Measurements from ENCODE around the gene GPD1. TPM values are rescaled to one million over a fixed set of nuclear protein-coding genes. Genes with fewer than 3 reads are reported as not detected.
"Not testable (repeated sequence)": the region's sequence is repeated elsewhere in the genome, so short reads cannot be mapped to it uniquely, and the experiment has no call there.

GPD1 gene
- total RNA-seq, 6 donors from 2014 or later, result 2.1 to 73.1 (median 60.2) TPM

- ATAC-seq (ENCODE audit: low FRiP score in 2 of 2) (no peak), DNase-seq (no peak)
- Histone ChIP-seq H3K9me3 (no peaks in the 10 kb centered on the region), H3K4me3 (no peak overlapping the region), H3K36me3 (peaks cover 0 to 19% (median 12%) of the 10 kb centered on the region in 4 donors), H3K27ac (no peak overlapping the region), H3K27me3 (no peaks in the 10 kb centered on the region), H3K4me1 (peaks cover 9 to 24% (median 14%) of the 10 kb centered on the region in 4 donors)
- WGBS, 2 donors, result 95 to 100% methylated on average over 1 of the region's 1 CpG
- TF ChIP-seq POLR2A (IDR thresholded peaks at IDR 0.05) (no peak), CTCF (IDR thresholded peaks at IDR 0.05) (no peak), POLR2AphosphoS5 (IDR thresholded peaks at IDR 0.05) (no peak), EP300 (IDR thresholded peaks at IDR 0.05) (no peak)
Measured at GRCh38 chr12:50083301-50083700, 20.5 kb upstream of the GPD1 start.

- H3K4me1 ChIP-seq, result peaks cover 9 to 32% (median 15%) of the 10 kb centered on the region in 4 donors
- peak overlapping the region; percentile 68 to 98 (median 86) for H3K4me3 ChIP-seq
- WGBS, 2 donors, result 38 to 39% methylated on average over 7 of the region's 7 CpGs
- H3K9me3 ChIP-seq; ATAC-seq (ENCODE audit: low FRiP score in 2 of 2); H3K27me3 ChIP-seq; DNase-seq: not testable (repeated sequence)
- H3K27ac ChIP-seq, result peak overlapping the region; percentile 90 to 98 (median 97)
- H3K36me3 ChIP-seq, result peaks cover 0 to 30% (median 21%) of the 10 kb centered on the region in 4 donors
Measured at GRCh38 chr12:50084409-50084774, 19.4 kb upstream of the GPD1 start.

- 1% methylated on average over 15 to 41 of the region's 69 CpGs for WGBS, 2 donors
- H3K27ac ChIP-seq, result peak within 1 kb of the TSS; percentile 90 to 98 (median 97)
- H3K4me1 ChIP-seq, result peaks cover 9 to 32% (median 15%) of the 10 kb centered on the region in 4 donors
- H3K36me3 ChIP-seq, result peaks cover 5 to 36% (median 27%) of the 10 kb centered on the region in 4 donors
- TF ChIP-seq POLR2AphosphoS5 (IDR thresholded peaks at IDR 0.05) (no peak), CTCF (IDR thresholded peaks at IDR 0.05) (peak in 4 of 6 experiments; percentile 5 to 53 (median 32)), POLR2A (IDR thresholded peaks at IDR 0.05) (no peak)
- H3K4me3 ChIP-seq, result peak within 1 kb of the TSS; percentile 68 to 98 (median 86)
- H3K9me3 ChIP-seq, result no peaks in the 10 kb centered on the region
- ATAC-seq (ENCODE audit: low FRiP score in 2 of 2), result peak; percentile 90 to 96
- DNase-seq, result peak; percentile 95 to 96
- no peaks in the 10 kb centered on the region for H3K27me3 ChIP-seq
Measured at GRCh38 chr12:50084775-50085614, 18.8 kb upstream of the GPD1 start, which contains the start of gene SMARCD1. TSS of gene SMARCD1 (plus strand) at chr12:50085342. CDS start at chr12:50085370, 28 bp downstream.

GRCh38 chr12:50085615-50086072, 18.2 kb upstream of the GPD1 start:
- 9 to 18% methylated on average over 8 of the region's 8 CpGs for WGBS, 2 donors
- TF ChIP-seq POLR2A (IDR thresholded peaks at IDR 0.05) (no peak), POLR2AphosphoS5 (IDR thresholded peaks at IDR 0.05) (no peak), EP300 (IDR thresholded peaks at IDR 0.05) (no peak), CTCF (IDR thresholded peaks at IDR 0.05) (no peak)
- Histone ChIP-seq H3K36me3 (peaks cover 11 to 42% (median 33%) of the 10 kb centered on the region in 4 donors), H3K27me3 (no peaks in the 10 kb centered on the region), H3K4me1 (peaks cover 9 to 32% (median 15%) of the 10 kb centered on the region in 4 donors), H3K4me3 (peak overlapping the region; percentile 68 to 98 (median 86)), H3K9me3 (no peaks in the 10 kb centered on the region), H3K27ac (peak overlapping the region; percentile 90 to 98 (median 97))
- ATAC-seq (ENCODE audit: low FRiP score in 2 of 2), result no peak
- no peak for DNase-seq

- 80 to 88% methylated on average over 5 of the region's 5 CpGs for WGBS, 2 donors
- peak overlapping the region in 2 of 4 donors; percentile 68 to 96 for H3K4me3 ChIP-seq
Measured at GRCh38 chr12:50086148-50086547, 17.7 kb upstream of the GPD1 start.

More at GRCh38 chr12:50086148-50086547, 17.7 kb upstream of the GPD1 start:
- DNase-seq (no peak), ATAC-seq (ENCODE audit: low FRiP score in 2 of 2) (no peak)
- Histone ChIP-seq H3K27ac (peak overlapping the region; percentile 90 to 98 (median 97)), H3K9me3 (no peaks in the 10 kb centered on the region), H3K27me3 (no peaks in the 10 kb centered on the region), H3K4me1 (peaks cover 9 to 32% (median 14%) of the 10 kb centered on the region in 4 donors), H3K36me3 (peaks cover 11 to 47% (median 38%) of the 10 kb centered on the region in 4 donors)
- no peak for TF ChIP-seq CTCF (IDR thresholded peaks at IDR 0.05)
- no peak for TF ChIP-seq POLR2AphosphoS5 (IDR thresholded peaks at IDR 0.05)
- TF ChIP-seq POLR2A (IDR thresholded peaks at IDR 0.05), result no peak
- TF ChIP-seq EP300 (IDR thresholded peaks at IDR 0.05), result no peak

Data from upper lobe of left lung (tissue), 6 donors.